DND-41 (cell line): Measurements from ENCODE around the gene HACD2.

ENCODE experiments used
- EZH2 ChIP-seq: IDR thresholded peaks from 3 replicates; pipeline ENCODE4 v1.6.1; 2012; ENCODE audit warnings: borderline replicate concordance, low read depth, mild to moderate bottlenecking, moderate library complexity, low read length, inconsistent platforms; ENCODE audit not compliant: severe bottlenecking
- TF ChIP-seq, protein P1 (sequence below): IDR thresholded peaks from 2 replicates; pipeline ENCODE4 v1.5.1; 2012; ENCODE audit warnings: borderline replicate concordance, low read length, moderate library complexity, mild to moderate bottlenecking; ENCODE audit not compliant: poor library complexity, severe bottlenecking; ENCODE audit errors: extremely low read depth

DNA sequence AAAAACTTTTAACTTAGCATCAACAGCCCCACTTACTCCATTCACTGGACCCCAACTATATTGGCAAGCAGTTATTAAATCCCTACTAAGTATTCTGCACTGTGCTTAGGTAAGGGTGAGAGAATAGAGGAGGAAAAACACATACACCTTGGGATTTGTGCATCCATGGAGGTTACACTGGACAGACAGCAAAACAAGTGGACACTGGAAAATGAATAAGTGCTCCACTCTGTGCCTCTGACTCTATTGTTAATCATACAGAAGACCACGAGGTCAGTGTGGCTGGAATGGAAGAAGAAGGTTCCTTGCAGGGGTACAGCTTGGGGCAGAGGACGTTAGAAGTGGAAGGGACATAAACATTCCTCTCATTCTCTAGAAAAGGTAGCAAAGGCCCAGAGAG is 139.2 kb downstream of the HACD2 start:
- TF ChIP-seq, protein P1, sequence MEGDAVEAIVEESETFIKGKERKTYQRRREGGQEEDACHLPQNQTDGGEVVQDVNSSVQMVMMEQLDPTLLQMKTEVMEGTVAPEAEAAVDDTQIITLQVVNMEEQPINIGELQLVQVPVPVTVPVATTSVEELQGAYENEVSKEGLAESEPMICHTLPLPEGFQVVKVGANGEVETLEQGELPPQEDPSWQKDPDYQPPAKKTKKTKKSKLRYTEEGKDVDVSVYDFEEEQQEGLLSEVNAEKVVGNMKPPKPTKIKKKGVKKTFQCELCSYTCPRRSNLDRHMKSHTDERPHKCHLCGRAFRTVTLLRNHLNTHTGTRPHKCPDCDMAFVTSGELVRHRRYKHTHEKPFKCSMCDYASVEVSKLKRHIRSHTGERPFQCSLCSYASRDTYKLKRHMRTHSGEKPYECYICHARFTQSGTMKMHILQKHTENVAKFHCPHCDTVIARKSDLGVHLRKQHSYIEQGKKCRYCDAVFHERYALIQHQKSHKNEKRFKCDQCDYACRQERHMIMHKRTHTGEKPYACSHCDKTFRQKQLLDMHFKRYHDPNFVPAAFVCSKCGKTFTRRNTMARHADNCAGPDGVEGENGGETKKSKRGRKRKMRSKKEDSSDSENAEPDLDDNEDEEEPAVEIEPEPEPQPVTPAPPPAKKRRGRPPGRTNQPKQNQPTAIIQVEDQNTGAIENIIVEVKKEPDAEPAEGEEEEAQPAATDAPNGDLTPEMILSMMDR = no peak
- TF ChIP-seq EZH2 = no peak
